ENCODE measurements around the gene SMIM7.

The SMIM7 gene

DNA sequence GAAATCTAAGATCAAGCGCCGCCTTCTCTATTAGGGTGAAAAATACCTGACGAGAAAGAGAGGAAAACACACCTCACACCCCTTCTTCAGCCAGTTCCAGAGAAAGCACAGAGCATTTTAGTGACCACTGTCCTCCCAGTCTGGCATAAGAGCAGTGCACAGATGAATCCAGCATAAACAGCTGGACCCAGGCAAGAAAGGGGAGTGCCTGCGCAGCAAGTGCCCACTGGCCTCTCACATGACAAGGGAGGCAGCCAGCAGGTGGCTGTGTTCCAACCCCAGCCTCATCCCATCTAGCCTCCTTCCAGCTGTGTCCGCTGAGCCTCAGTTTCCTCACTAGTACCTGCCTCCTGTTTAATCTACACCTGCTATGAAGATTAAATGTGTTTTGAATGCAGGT, 39.9 kb downstream of the SMIM7 start:
- no peak for DNase-seq

DNA sequence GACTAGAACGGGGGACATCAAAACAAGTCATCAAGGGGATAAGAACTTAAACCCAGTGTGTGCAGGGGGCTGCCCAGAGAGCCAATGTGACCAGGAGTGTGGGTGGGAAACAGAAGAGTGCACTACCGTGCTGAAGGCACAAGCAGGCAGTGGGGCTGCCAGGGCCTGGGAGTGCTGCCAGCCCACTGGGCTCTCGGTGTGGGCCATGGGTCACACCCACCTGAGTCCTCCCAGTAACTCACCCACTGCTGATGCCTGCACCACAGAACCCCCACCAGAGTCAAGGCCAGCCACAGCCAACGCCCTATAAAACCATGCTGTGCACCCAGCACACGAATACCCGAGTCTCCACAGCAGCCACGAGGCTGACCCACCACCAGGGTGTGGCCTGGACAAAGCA, 40.5 kb downstream of the SMIM7 start:
- no peak for DNase-seq

- DNase-seq: no peak
Measured at GRCh38 chr19:16618248-16618647, 41.7 kb downstream of the SMIM7 start.

GRCh38 chr19:16615808-16616207, 44.1 kb downstream of the SMIM7 start:
- DNase-seq: no peak

- no peak for DNase-seq
Measured at GRCh38 chr19:16614941-16615340, 45.0 kb downstream of the SMIM7 start.

GRCh38 chr19:16613841-16614240, 46.1 kb downstream of the SMIM7 start:
- no peak for DNase-seq

DNA sequence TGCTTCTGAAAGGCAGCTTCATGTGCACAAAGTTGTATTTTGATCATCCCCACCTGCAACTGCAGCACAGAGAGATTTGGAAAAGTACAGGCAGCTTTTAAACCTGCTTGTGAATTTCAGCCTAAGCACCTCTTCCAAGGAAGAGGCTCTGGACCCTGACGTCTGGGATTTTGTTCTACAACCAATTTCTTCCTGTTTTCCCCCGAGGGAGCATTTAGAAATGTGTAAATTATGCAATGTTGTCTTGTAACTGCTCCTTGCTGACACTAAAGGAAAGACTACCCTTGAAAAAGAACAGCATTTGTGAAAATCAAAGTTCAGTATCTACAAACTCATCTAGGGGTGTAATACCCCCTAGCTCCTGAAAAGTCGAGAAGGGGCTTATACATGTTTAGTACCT, 47.3 kb downstream of the SMIM7 start:
- DNase-seq: no peak

- DNase-seq: no peak
Measured at GRCh38 chr19:16611121-16611520, 48.8 kb downstream of the SMIM7 start.

- no peak for DNase-seq
Measured at GRCh38 chr19:16609511-16610200, 50.3 kb downstream of the SMIM7 start.

GRCh38 chr19:16608290-16608739, 51.6 kb downstream of the SMIM7 start:
- no peak for DNase-seq

GRCh38 chr19:16607819-16608218, 52.1 kb downstream of the SMIM7 start:
- DNase-seq: no peak

- no peak for DNase-seq
Measured at GRCh38 chr19:16605553-16605994, 54.4 kb downstream of the SMIM7 start.

GRCh38 chr19:16605115-16605514, 54.8 kb downstream of the SMIM7 start:
- DNase-seq: no peak

- no peak for DNase-seq
Measured at GRCh38 chr19:16604615-16605014, 55.3 kb downstream of the SMIM7 start.

DNA sequence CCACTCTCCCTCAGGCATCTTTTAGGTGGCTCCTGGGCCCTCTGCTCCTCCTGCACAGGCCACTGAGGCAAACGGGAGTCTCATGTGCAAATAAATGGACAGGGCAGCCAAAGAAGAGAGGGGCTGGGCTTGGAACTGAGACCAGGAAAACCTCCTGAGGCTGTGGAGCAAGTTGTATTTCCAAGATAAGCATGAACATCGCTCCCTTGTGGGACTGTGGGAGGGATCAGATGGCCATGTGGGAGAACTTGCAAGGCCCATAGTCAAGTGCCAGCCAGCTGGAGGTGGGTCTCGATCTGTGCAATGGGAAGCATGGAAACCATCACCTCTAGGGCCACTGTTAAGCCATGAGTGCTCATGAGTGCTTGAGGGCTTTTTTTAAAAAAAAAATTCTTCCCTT, 56.9 kb downstream of the SMIM7 start:
- DNase-seq: no peak

- no peak for DNase-seq
Measured at GRCh38 chr19:16601378-16602052, 58.4 kb downstream of the SMIM7 start.

- no peak for DNase-seq
Measured at GRCh38 chr19:16600824-16601223, 59.1 kb downstream of the SMIM7 start.

DNA sequence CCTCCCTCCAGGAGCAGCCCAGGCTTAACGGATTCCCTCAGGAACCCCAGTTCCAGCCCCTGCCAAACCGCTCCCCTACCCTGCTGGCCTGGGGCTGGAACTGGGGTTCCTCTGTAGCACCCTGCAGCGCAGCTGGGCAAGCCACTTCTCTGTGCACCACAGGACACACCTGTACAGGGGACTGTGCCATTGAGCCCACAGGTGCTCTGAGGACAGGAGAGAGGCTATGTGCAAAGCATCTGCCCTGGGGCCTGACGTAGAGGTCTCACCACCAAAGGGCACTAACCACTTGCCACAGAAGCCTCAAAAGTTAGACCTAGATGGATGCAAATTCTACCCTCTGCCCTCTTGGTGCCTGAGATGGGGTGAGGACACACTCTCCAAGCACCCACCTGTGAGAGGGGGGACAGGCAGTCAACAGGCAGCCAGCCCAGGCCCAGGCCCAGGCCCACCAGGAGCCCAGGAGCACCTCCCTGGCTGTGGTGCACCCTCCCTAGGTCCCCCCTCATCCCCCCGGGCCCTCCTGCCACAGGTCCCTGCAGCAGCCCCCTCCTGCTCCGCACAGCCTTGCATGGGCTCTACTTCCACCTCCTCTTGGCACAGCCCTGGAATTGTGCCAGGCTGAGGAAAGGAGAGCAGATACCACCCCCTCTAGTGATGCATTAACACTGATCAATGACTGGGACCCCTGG, 60.1 kb downstream of the SMIM7 start:
- no peak for DNase-seq

- DNase-seq: no peak
Measured at GRCh38 chr19:16598848-16599247, 61.1 kb downstream of the SMIM7 start.

DNA sequence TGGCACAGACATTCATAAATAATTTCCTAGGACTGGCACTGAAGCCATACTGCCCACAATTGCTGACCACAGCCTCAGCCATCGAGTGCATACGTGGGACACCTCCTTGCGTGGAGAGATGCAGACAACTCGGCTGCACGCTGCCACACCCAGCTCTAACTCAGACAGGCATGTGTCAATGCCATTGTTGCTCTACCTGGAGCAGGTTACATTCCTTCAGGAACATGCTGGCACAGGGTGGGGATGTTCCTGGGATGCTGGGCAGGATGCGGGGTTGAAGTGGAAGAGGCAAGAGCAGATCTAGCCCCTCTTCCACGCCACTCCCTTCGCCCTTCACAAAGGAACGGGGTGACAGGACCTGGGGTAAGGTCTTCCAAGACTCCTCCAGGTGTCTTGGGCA, 63.5 kb downstream of the SMIM7 start:
- no peak for DNase-seq
